ENCODE data around the gene IGDCC3. TPM values are rescaled to one million over a fixed set of nuclear protein-coding genes. Genes with fewer than 3 reads are reported as not detected.
"Not testable (repeated sequence)": the region's sequence is repeated elsewhere in the genome, so short reads cannot be mapped to it uniquely, and the experiment has no call there.

IGDCC3 gene
- total and polyA plus RNA-seq, 2 donors (not counting 3 experiments of a cell fraction or from before 2014, with no cell fraction given), result 0.03 TPM; not detected in 1

- no peak for FAIRE-seq
- no peaks in the 10 kb centered on the region for H3K79me2 ChIP-seq (ENCODE audit: control insufficient read depth, insufficient read depth, low read length)
- BruUV-seq (replicated peaks), result no TSS peak
- H4K20me1 ChIP-seq (replicated peaks; ENCODE audit: control insufficient read depth, extremely low read depth, insufficient read depth, low read length), result no peaks in the 10 kb centered on the region
- H3K27ac ChIP-seq (ENCODE audit: insufficient read depth, low read depth, low read length), result no peak overlapping the region
- H3K9ac ChIP-seq (replicated peaks; ENCODE audit: extremely low read depth, insufficient read depth, low read length), result no peak overlapping the region
- ChIA-PET POLR2A (no interaction called here), CTCF (no interaction called here)
- no peak for DNase-seq (ENCODE audit: low read depth, low spot score)
- H3K9me3 ChIP-seq (replicated peaks; ENCODE audit: control insufficient read depth, insufficient read depth, low read length), result no peaks in the 10 kb centered on the region
- no peaks in the 10 kb centered on the region for H3K36me3 ChIP-seq (ENCODE audit: control insufficient read depth in 2 of 2, extremely low read depth in 1 of 2, insufficient read depth in 2 of 2, low read length in 2 of 2)
- H3K4me2 ChIP-seq (ENCODE audit: insufficient read depth, low read length), result no peak overlapping the region
- H3K9me1 ChIP-seq (replicated peaks; ENCODE audit: control insufficient read depth, extremely low read depth, insufficient read depth, low read length), result no peaks in the 10 kb centered on the region
- no peak overlapping the region for H2AFZ ChIP-seq (ENCODE audit: low read depth, low read length)
- dilution Hi-C loops (cut with MboI; ENCODE audit: extremely low pct_ligation_motif_present, low sequenced_read_pairs) (no loop called here), intact Hi-C loops (cut with micrococcal nuclease) (no loop called here)
- peaks cover 30 to 31% of the 10 kb centered on the region in 2 experiments for H3K27me3 ChIP-seq (ENCODE audit: control insufficient read depth in 2 of 2, insufficient read depth in 2 of 2, low read length in 2 of 2)
- H3K4me1 ChIP-seq (ENCODE audit: control insufficient read depth, extremely low read depth, insufficient read depth, low read length), result no peaks in the 10 kb centered on the region
- TF ChIP-seq FOS (IDR thresholded peaks at IDR 0.05; ENCODE audit: borderline replicate concordance, insufficient read depth, low read length) (no peak), CTCF (IDR thresholded peaks at IDR 0.05; ENCODE audit: extremely low read depth in 1 of 2, insufficient read depth in 1 of 2, low read depth in 1 of 2, low read length in 2 of 2) (no peak), POLR2A (IDR thresholded peaks at IDR 0.05; ENCODE audit: low read depth, low read length) (no peak), JUN (IDR thresholded peaks at IDR 0.05; ENCODE audit: borderline replicate concordance, insufficient read depth, insufficient read length, low read depth) (no peak), MAX (IDR thresholded peaks at IDR 0.05; ENCODE audit: insufficient read depth, insufficient read length) (no peak), MYC (IDR thresholded peaks at IDR 0.05; ENCODE audit: low read depth, low read length) (no peak)
- no peak overlapping the region for H3K4me3 ChIP-seq (replicated peaks in 1 of 3; ENCODE audit: insufficient read depth in 1 of 3, low read depth in 1 of 3, low read length in 3 of 3)
Measured at GRCh38 chr15:65354835-65355172, 23.0 kb downstream of the IGDCC3 start.

- H3K9me1 ChIP-seq (replicated peaks; ENCODE audit: control insufficient read depth, extremely low read depth, insufficient read depth, low read length); H3K27ac ChIP-seq (ENCODE audit: insufficient read depth, low read depth, low read length); H3K4me3 ChIP-seq (replicated peaks in 1 of 3; ENCODE audit: insufficient read depth in 1 of 3, low read depth in 1 of 3, low read length in 3 of 3); H3K9me3 ChIP-seq (replicated peaks; ENCODE audit: control insufficient read depth, insufficient read depth, low read length); intact Hi-C loops (cut with micrococcal nuclease); FAIRE-seq; H3K4me2 ChIP-seq (ENCODE audit: insufficient read depth, low read length); BruUV-seq (replicated peaks); H4K20me1 ChIP-seq (replicated peaks; ENCODE audit: control insufficient read depth, extremely low read depth, insufficient read depth, low read length); H3K36me3 ChIP-seq (ENCODE audit: control insufficient read depth in 2 of 2, extremely low read depth in 1 of 2, insufficient read depth in 2 of 2, low read length in 2 of 2); H3K79me2 ChIP-seq (ENCODE audit: control insufficient read depth, insufficient read depth, low read length); H3K4me1 ChIP-seq (ENCODE audit: control insufficient read depth, extremely low read depth, insufficient read depth, low read length); POLR2A ChIA-PET; DNase-seq (ENCODE audit: low read depth, low spot score); dilution Hi-C loops (cut with MboI; ENCODE audit: extremely low pct_ligation_motif_present, low sequenced_read_pairs); H2AFZ ChIP-seq (ENCODE audit: low read depth, low read length); H3K9ac ChIP-seq (replicated peaks; ENCODE audit: extremely low read depth, insufficient read depth, low read length): not testable (repeated sequence)
- CTCF ChIA-PET, result interaction anchor here (0.9 kb wide), 1 partner anchor 14 kb away, joined by 3 read pairs; no protein-coding TSS in a partner anchor
- H3K27me3 ChIP-seq (ENCODE audit: control insufficient read depth in 2 of 2, insufficient read depth in 2 of 2, low read length in 2 of 2), result peaks cover 25 to 26% of the 10 kb centered on the region in 2 experiments
Measured at GRCh38 chr15:65351972-65352371, 25.8 kb downstream of the IGDCC3 start.
